ENCODE data around the gene CNTN1.

GRCh38 chr12:40726366-40726765 is 34.1 kb downstream of the CNTN1 start:
- TF ChIP-seq CTCF (IDR thresholded peaks at IDR 0.05) (no peak), POLR2AphosphoS5 (IDR thresholded peaks at IDR 0.05) (no peak)

Measured in prostate gland (tissue), 2 donors.